Neural cell (in vitro differentiated cells): ENCODE measurements around the gene ELMOD1. TPM values are rescaled to one million over a fixed set of nuclear protein-coding genes. Genes with fewer than 3 reads are reported as not detected.

ENCODE experiments used
- H2AFZ ChIP-seq: fragments of 200-600, 300-800 bp; sonication (generic), shearing (Covaris generic); 2 replicates; pipeline ENCODE4 v1.6.0; 2014; ENCODE audit warnings: low read depth, mild to moderate bottlenecking, antibody characterized with exemption, low read length, moderate library complexity
- H3F3A ChIP-seq: fragments of 200-600 bp; shearing (Covaris generic); 2 replicates; pipeline ENCODE4 v1.6.1; 2016; ENCODE audit warnings: mild to moderate bottlenecking, moderate library complexity, mixed read lengths, antibody characterized with exemption, low read length; ENCODE audit not compliant: insufficient read depth, poor library complexity, severe bottlenecking
- H3K27ac ChIP-seq: fragments of 200-600, 300-800 bp; sonication (generic), shearing (Covaris generic); 2 replicates; pipeline ENCODE4 v1.5.1; 2014; ENCODE audit warnings: mild to moderate bottlenecking, low read length, moderate library complexity
- H3K27me3 ChIP-seq: fragments of 300-800, 200-600 bp; sonication (generic), shearing (Covaris generic); 2 replicates; pipeline ENCODE4 v1.6.0; 2014; ENCODE audit warnings: mild to moderate bottlenecking, low read depth, low read length, moderate library complexity; ENCODE audit not compliant: insufficient read depth
- H3K36me3 ChIP-seq: fragments of 300-800, 200-600 bp; sonication (generic), shearing (Covaris generic); 2 replicates; pipeline ENCODE4 v1.5.1; 2014; ENCODE audit warnings: mild to moderate bottlenecking, antibody characterized with exemption, low read length, moderate library complexity; ENCODE audit not compliant: insufficient read depth
- H3K4me2 ChIP-seq: fragments of 300-800, 200-600 bp; sonication (generic), shearing (Covaris generic); 2 replicates; pipeline ENCODE4 v1.6.0; 2014; ENCODE audit warnings: mild to moderate bottlenecking, low read length
- H3K4me3 ChIP-seq: fragments of 300-800, 200-600 bp; sonication (generic), shearing (Covaris generic); 2 replicates; pipeline ENCODE4 v1.5.1; 2014; ENCODE audit warnings: mild to moderate bottlenecking, low read length, moderate library complexity
- H3K79me2 ChIP-seq: fragments of 200-600 bp; shearing (Covaris generic); replicated peaks from 2 replicates; pipeline ENCODE4 v1.6.0; 2014; ENCODE audit warnings: mild to moderate bottlenecking, low read length, moderate library complexity; ENCODE audit not compliant: insufficient read depth
- H3K9ac ChIP-seq: fragments of 300-800, 200-600 bp; sonication (generic), shearing (Covaris generic); 2 replicates; pipeline ENCODE4 v1.6.1; 2016; ENCODE audit warnings: mild to moderate bottlenecking, low read length, mixed read lengths
- H3K9me2 ChIP-seq: fragments of 200-600 bp; shearing (Covaris generic); 2 replicates; pipeline ENCODE4 v1.6.1; 2016; ENCODE audit warnings: mild to moderate bottlenecking, low read length, mixed read lengths; ENCODE audit not compliant: insufficient read depth
- H3K9me3 ChIP-seq: fragments of 200-600, 300-800 bp; sonication (generic), shearing (Covaris generic); 2 replicates; pipeline ENCODE4 v1.6.1; 2016; ENCODE audit warnings: mild to moderate bottlenecking, mixed run types, low read length, moderate library complexity, mixed read lengths
- H4K20me1 ChIP-seq: fragments of 200-600 bp; shearing (Covaris generic); 2 replicates; pipeline ENCODE4 v1.6.1; 2016; ENCODE audit warnings: mild to moderate bottlenecking, mixed run types; ENCODE audit not compliant: insufficient read depth
- CTCF ChIP-seq: fragments of 450-650 bp; IDR thresholded peaks from 2 replicates; pipeline ENCODE4 v1.5.1; 2014; ENCODE audit warnings: antibody characterized with exemption, mild to moderate bottlenecking, moderate library complexity; ENCODE audit not compliant: poor library complexity, severe bottlenecking
- EP300 ChIP-seq: fragments of 450-650 bp; conservative IDR thresholded peaks from 2 replicates; pipeline ENCODE4 v1.6.1; 2014; ENCODE audit warnings: antibody characterized with exemption, mild to moderate bottlenecking, moderate library complexity; ENCODE audit not compliant: poor library complexity, severe bottlenecking
- EZH2 ChIP-seq: fragments of 200-600, 300-800 bp; shearing (Covaris generic), sonication (generic); IDR thresholded peaks from 2 replicates; pipeline ENCODE4 v1.6.1; 2014; ENCODE audit warnings: antibody characterized with exemption, low read length, borderline replicate concordance, mild to moderate bottlenecking; ENCODE audit not compliant: insufficient read depth, poor library complexity, severe bottlenecking
- MXI1 ChIP-seq: fragments of 450-650 bp; conservative IDR thresholded peaks from 2 replicates; pipeline ENCODE4 v1.6.1; 2014; ENCODE audit warnings: antibody characterized with exemption, mild to moderate bottlenecking; ENCODE audit not compliant: poor library complexity, severe bottlenecking
- POLR2AphosphoS5 ChIP-seq: IDR thresholded peaks from 2 replicates; pipeline ENCODE4 v1.6.1; 2012
- RAD21 ChIP-seq: fragments of 450-650 bp; conservative IDR thresholded peaks from 2 replicates; pipeline ENCODE4 v1.6.1; 2014; ENCODE audit warnings: antibody characterized with exemption, mild to moderate bottlenecking, moderate library complexity
- SMC3 ChIP-seq: fragments of 450-650 bp; conservative IDR thresholded peaks from 2 replicates; pipeline ENCODE4 v1.6.1; 2014; ENCODE audit warnings: antibody characterized with exemption, mild to moderate bottlenecking, moderate library complexity; ENCODE audit not compliant: poor library complexity
- TAF1 ChIP-seq: IDR thresholded peaks from 2 replicates; pipeline ENCODE4 v1.6.1; 2012; ENCODE audit warnings: low read depth
- polyA plus RNA-seq: library from polyadenylated mRNA; depleted of rRNA; stranded (reverse); fragments of >200 nt; gene quantifications from 2 replicates; pipeline ENCODE4 v1.2.3, GENCODE V29; 2014
- TF ChIP-seq, protein P1 (sequence below): IDR thresholded peaks from 2 replicates; pipeline ENCODE4 v1.6.1; 2012; ENCODE audit warnings: borderline replicate concordance

ELMOD1 gene
- polyA plus RNA-seq, 1 donor from 2014 or later, result 12.5 TPM

DNA sequence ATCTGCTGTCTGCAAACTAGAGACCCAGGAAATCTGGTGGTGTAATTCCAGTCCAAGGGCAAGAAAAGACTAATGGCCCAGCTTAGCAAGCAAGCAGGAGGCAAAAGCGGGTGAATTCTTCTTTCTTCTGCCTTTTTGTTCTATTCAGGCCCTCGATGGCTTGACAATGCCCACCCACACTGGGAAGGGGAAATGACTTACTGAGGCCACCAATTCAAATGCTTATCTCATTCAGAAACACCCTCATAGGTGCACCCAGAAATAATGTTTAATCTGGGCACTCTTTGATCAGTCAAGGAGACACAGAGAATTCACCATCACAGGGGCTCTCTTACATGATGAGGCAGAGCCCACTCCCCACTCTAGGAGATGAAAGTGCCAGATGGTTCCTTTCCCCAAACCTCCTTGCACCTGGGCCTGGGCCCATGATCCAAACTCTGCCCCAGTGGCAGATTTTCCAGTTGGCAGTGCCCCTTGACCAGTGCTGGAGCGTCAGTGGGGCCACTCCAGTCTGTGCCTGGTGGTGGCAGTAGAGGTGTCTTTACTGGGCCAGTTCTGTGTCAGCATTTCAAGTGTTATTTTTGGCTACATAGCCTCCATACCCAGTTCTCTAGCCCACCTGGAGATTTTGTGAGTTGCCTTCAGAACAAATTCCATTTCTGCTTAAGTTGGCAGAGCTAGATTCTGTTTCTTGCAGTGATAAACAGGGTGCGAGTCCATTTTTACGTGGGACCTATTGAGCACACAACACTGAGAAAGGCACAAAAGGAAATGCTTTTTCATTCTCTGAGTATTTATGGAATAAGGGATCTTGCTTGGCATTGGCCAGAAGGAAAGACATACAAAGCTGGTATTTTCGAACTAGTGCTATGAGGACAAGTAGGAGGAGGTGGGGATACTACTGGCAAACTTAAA is 7.5 kb downstream of the ELMOD1 start:
- Histone ChIP-seq H3K79me2 (no peaks in the 10 kb centered on the region), H3K4me3 (no peak overlapping the region), H3K9ac (no peak overlapping the region), H2AFZ (no peak overlapping the region), H3K27me3 (peaks cover 49% of the 10 kb centered on the region), H3F3A (no peaks in the 10 kb centered on the region), H3K27ac (no peak overlapping the region), H3K36me3 (no peaks in the 10 kb centered on the region), H3K9me3 (no peaks in the 10 kb centered on the region), H3K4me2 (no peak overlapping the region), H4K20me1 (no peaks in the 10 kb centered on the region), H3K9me2 (no peaks in the 10 kb centered on the region)
- TF ChIP-seq CTCF, result no peak
- no peak for TF ChIP-seq EZH2
- TF ChIP-seq SMC3, result no peak
- no peak for TF ChIP-seq POLR2AphosphoS5
- no peak for TF ChIP-seq TAF1
- no peak for TF ChIP-seq MXI1
- no peak for TF ChIP-seq RAD21
- TF ChIP-seq, protein P1, sequence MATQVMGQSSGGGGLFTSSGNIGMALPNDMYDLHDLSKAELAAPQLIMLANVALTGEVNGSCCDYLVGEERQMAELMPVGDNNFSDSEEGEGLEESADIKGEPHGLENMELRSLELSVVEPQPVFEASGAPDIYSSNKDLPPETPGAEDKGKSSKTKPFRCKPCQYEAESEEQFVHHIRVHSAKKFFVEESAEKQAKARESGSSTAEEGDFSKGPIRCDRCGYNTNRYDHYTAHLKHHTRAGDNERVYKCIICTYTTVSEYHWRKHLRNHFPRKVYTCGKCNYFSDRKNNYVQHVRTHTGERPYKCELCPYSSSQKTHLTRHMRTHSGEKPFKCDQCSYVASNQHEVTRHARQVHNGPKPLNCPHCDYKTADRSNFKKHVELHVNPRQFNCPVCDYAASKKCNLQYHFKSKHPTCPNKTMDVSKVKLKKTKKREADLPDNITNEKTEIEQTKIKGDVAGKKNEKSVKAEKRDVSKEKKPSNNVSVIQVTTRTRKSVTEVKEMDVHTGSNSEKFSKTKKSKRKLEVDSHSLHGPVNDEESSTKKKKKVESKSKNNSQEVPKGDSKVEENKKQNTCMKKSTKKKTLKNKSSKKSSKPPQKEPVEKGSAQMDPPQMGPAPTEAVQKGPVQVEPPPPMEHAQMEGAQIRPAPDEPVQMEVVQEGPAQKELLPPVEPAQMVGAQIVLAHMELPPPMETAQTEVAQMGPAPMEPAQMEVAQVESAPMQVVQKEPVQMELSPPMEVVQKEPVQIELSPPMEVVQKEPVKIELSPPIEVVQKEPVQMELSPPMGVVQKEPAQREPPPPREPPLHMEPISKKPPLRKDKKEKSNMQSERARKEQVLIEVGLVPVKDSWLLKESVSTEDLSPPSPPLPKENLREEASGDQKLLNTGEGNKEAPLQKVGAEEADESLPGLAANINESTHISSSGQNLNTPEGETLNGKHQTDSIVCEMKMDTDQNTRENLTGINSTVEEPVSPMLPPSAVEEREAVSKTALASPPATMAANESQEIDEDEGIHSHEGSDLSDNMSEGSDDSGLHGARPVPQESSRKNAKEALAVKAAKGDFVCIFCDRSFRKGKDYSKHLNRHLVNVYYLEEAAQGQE, result no peak
- no peak for TF ChIP-seq EP300

- Histone ChIP-seq H3K9ac (no peak overlapping the region), H3K27ac (no peak overlapping the region), H3K4me3 (no peak overlapping the region), H2AFZ (no peak overlapping the region), H3K79me2 (no peaks in the 10 kb centered on the region), H3K9me2 (no peaks in the 10 kb centered on the region), H3K27me3 (peaks cover 4% of the 10 kb centered on the region), H3K9me3 (no peaks in the 10 kb centered on the region), H3K4me2 (no peak overlapping the region), H3K36me3 (no peaks in the 10 kb centered on the region), H4K20me1 (no peaks in the 10 kb centered on the region), H3F3A (no peaks in the 10 kb centered on the region)
- no peak for TF ChIP-seq EP300
- TF ChIP-seq SMC3, result no peak
- no peak for TF ChIP-seq MXI1
- TF ChIP-seq EZH2, result no peak
- no peak for TF ChIP-seq CTCF
- no peak for TF ChIP-seq POLR2AphosphoS5
- no peak for TF ChIP-seq TAF1
- no peak for TF ChIP-seq RAD21
- TF ChIP-seq, protein P1, result no peak
Measured at GRCh38 chr11:107605061-107606006, 14.4 kb downstream of the ELMOD1 start.
